Hematopoietic multipotent progenitor cell treated with erythropoietin and hydrocortisone succinate and interleukin-3 and kit ligand, for 17 days (in vitro differentiated cells): ENCODE data around the gene VAPB.
"Not testable (repeated sequence)": the region's sequence is repeated elsewhere in the genome, so short reads cannot be mapped to it uniquely, and the experiment has no call there.

ENCODE experiments used
- DNase-seq: peaks from one replicate; pipeline ENCODE4 v3.0.0-alpha.2; 2015; ENCODE audit warnings: low spot score

Gene VAPB, protein sequence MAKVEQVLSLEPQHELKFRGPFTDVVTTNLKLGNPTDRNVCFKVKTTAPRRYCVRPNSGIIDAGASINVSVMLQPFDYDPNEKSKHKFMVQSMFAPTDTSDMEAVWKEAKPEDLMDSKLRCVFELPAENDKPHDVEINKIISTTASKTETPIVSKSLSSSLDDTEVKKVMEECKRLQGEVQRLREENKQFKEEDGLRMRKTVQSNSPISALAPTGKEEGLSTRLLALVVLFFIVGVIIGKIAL

DNA sequence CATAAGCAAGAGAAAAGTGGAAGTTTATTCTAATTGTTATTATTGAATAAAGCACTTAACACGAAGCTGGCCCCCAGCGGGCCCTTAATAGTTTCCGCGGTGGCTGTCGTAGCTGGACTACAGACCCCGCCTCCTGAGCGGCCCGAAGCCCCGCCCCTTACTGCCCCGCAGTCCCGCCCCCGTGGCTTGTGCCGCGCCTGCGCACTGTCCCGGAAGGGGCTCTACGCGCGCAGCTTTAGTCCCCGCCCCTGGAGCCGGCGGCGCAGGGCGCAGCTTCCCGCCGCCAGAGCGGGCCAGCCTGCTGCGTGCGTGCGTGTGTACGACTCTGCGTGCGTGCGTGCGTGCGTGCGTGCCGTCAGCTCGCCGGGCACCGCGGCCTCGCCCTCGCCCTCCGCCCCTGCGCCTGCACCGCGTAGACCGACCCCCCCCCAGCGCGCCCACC, at the start of gene VAPB:
VAPB (plus strand) TSS at position 348 of the 442 bp plus-strand sequence. CDS start 231 bp downstream, outside the sequence.
- DNase-seq = peak; percentile 96

DNA sequence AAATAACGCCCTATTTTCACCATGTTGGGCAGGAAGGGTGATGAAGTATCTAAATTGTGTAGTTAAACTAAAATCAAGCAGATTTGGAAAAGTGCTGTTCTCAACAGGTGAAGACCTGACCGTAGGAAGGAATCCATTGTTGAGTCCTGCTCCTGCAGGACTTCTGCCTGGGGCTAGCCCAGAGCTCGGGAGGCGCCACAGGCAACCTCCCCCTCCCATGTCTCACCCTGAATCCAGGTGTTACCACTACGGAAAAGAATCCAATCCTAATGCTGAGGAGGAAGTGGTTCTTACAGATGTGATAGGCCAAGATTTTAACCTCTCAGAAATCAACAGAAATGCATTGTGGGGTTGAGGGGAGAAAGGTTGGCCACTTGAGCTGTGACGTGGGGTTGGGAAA, 49.3 kb upstream of the VAPB start:
- DNase-seq = no peak

DNA sequence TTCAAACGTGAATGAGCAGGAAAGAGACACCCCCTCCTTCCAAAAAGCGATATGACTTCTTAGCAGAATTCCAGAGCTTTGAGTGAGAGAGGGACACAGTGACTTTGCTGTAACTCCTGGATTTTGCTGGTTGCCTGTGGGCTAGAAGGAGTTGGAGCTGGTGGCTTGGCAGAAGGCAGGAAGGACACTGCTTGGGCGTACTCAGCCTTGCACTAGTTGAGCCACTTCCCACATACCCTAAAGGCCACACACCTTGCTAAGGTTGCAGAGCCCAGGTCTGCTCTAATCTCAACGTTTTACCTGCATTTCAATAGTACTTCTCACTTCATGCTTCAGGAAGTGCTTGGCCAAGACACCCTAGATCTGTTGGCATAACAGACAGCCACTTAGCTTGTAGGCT, 48.9 kb upstream of the VAPB start:
- DNase-seq = no peak

DNA sequence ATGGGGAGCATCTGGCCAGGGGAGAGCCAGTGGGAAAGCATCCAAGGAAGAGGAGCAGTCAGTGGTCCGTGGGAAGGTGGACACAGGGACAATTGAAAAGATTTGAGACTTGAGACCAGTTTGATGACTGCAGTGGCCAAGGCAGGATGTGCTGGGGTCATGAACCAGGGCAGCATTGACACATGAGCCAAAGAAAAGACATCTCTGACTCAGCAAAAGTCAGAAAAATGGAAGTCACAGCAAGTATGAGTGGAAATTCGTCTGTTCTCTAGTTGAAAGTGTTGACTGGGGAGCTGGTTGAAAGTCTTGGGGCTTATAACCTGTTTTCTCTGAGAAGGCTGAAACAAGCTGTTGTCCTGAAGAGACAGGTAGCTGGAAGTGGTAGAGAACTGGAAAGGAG, 48.2 kb upstream of the VAPB start:
- DNase-seq = no peak

DNA sequence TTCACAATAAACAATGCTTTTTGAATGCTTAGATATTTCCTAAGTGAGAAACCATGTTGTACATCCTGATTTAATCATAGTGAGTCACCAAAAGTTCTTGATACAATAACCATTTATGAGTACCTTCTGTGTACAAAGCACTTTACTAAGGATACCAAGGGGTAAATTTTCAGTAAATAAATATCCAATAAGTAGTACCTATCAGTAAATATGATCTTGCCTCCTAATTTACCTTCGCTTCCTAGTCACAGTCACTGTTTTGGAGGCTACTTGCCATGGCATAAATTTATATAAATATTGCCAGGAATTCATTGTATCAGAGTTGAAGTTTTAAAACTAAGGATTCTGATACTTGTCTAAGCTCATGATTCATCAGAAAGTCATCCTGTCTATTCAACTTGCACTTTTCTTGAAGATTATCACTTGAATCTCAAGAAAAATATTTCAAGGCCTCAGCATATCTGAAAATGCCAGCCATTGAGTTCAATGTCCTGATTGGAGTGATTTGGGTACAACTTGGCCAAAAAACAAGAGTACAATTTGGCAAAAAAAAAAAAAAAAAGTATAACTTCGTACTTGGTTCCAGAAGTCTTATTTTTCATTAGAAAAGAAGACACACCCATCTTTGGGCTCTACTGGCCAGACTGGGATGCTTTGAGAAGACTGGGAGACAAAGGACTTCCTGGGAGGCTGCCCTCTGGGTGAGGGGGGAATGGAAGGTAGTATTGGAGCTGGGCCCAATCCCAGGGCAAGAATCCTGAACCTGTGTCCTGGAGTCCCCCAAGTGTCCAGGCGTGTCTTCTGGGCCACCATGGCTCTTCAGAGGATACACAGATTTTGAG, 46.7 kb upstream of the VAPB start:
- DNase-seq = no peak

DNA sequence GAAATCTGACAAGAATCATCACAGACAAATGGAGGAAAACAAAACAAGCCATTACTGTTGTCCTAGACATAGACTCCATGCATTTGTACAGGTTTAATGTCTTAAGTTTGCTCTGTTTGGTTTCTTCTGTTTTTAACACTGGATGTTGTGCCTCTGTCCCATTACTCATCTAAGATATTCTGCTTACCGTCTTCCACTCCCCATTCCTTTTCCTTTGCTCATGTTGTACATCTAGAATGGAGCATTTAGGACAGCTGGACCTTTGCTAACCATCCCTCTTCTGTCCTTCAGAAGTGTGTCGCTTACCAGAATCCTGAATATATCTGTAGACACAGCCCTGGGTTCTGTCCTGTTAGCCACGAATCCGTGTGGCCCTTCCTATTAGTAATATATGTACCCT, 44.3 kb upstream of the VAPB start:
- no peak for DNase-seq

DNA sequence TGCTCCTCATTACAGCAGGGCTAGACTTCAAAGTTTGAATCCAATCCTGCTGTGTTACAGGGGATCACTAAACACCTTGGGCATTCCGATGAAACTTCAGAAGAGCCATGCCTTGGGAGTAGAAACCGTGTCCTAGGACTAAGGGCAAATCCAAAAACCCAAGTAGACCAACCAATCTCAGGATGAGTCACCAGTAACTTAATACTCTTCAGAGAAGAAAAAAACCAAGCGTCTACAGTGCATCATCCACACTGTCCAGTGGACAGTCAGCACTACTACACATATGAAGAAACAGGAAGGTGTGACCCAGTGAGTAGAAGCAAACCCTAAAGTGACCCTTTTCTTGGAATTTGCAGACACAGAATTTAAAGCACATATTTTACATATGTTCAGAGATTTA, 39.5 kb upstream of the VAPB start:
- no peak for DNase-seq

DNA sequence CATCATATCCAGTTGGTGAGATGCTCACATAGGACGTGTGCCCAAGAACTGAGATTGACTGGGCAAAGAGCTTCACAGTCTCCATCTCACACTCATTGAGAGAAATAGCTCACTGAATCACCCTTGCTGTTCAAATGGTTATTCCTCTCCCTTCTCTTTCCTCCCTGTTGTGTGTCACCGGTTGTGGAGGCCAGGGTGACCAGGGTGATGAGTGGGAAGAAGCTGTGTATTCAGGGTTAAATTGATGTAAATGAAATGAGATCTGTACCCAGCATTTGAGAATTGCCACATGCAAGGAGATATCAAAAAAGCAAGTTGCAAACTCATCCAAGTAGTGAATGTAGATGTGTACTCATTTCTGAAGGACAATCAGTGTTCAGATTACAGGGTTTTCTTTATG, 36.6 kb upstream of the VAPB start:
- no peak for DNase-seq

DNA sequence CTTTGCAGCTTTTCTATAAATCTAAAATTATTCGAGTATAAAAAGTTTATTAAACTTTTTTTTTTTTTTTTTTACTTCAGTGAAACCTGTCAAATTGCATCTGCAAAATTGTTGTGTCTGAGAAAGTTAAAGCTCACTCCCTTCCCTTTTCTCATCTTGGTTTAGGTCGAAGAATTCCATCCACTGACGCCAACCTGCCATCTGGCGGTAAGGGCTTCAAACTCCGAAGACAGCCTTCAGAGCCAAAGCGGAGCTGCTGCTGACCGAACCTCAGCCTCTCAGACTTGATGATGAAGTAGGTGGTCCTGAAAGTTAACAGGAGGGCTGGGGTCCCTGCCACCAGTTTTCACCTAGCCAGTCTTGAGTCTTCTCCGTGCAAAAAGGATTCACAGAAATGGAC, 29.6 kb upstream of the VAPB start:
- DNase-seq = no peak

DNA sequence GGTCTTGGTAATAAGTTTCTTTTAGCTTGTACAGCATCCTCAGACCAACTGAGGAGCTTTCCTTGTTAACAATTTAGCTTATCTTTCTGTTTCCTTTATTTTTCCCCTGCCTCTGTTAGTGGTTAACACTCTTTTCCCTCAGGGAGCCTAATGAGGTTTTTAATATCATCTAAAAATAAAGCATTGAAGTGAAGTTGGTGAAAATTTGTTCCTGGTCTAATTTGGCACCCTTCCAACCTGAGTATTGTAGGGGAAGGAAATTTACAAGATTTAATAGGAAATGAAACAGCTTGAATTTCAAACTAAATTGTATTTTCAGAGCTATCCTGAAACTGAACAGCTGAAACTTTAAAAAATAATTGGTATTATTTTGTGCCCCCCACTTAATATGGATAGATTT, 28.1 kb upstream of the VAPB start:
- no peak for DNase-seq

DNA sequence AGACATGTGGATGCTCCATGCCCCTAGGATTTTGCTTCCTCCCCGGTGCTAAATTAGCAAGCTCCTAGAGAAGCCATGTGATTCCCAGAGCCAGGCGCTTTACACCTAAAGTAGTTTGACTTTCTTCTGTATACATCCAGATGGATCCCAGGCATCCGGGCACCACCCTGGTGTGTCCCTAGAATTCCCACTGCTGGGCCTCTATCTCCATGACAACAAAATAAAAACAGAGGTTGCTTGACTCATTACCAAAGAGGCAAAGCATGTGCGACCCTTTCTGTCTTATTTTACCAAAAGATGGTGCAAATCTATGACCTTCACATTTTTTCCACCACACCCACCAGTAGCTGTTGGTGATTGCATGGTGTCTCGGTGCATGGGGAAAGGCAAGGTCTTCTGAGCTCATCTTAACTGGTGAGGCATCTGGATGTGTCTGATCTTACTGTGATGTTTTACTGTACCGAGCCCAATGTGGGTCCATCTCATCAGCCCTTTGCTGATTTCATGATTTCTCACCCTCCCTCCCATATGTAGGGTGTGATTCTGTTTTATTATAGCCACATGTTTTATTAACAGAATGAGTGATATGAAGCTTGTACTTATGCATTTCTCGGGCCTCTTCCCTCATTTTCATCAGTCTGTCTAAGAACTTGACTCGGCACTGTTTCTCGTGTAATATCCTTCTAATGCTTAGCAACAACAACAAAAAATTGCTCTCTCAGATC, 27.4 kb upstream of the VAPB start:
- no peak for DNase-seq

DNA sequence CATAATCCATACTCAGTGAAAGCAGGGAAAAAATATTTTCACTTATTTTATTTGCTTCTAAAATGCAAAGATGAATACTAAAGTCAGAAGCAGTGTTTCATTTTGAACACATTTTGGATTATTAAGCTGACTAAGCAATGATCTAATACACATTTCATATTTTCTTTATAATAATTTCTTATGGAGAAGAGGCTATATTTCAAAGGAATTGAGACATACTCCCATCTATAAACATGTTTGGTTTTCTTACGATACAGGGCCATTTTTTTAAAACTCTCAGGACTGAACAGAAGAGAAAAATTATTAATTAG, 26.9 kb upstream of the VAPB start:
- DNase-seq = no peak

DNA sequence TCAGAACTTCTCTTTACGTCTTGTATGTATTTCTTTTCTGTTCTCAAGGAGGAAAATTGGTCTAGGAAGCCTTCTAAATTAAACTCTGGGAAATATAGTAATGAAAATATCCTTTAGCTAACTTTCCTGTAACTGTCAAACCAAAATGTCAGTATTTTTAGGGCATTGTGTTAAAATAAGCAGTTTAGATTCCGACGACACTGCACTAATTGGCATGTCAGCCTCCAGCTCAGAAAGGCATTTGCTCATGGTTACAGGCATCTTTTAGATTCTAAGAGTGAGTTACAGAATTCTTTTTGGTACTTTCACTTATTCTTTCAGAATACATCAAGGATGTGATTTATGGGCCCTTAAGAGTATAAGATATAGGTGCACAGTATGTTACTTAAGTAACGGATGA, 26.1 kb upstream of the VAPB start:
- DNase-seq = no peak

DNA sequence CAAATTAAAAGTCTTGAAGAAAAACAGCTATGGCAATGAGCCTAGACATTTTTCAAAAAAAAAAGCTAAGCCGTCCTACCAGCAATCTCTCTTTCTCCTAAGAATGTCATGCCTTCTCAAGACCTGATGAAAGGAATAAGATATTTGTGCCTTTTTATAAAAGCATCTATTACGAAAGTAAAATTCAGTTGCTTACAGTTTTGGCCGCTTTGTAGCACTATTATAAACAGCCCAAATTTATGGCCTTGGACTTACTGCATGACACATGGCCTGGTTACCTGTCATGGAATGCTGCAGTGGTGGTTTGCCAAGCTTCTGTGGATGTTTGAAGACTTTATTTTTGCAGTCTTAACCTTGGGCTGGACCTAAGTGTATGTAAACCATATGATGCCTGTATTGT, 22.2 kb upstream of the VAPB start:
- no peak for DNase-seq

DNA sequence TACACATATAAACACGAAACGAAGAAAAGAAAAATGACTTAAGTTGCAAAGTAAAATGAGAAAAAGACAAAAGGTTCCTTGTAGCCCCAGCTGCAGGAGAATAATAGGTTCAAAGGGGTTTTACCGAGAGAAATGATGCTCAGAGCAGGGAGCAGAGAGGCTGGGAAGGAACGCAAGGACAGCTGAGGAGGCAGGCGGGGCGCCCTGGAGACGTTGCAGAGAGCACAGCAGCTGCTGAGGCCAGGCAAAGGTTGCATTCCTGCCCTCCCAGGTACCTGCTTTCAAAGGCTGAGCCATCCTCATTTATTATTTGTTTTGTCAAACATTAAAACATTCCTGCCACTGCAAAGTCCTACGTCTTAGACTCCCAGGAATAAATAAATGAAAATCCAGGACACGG, 16.2 kb upstream of the VAPB start:
- DNase-seq = no peak

DNA sequence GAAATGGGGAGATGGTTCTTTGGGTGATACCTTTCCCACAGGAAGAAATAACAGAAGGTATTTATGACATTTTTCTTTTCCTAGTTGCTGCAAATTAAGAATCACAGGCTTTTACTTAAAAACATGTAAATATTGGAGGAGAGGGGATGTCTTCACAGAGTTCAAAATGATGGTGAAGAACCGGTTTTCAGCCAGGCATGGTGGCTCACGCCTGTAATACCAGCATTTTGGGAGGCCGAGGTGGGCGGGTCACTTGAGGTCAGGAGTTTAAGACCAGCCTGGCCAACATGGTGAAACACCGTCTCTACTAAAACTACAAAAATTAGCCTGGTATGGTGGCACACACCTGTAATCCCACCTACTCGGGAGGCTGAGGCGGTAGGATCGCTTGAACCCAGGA, 15.7 kb upstream of the VAPB start:
- DNase-seq = not testable (repeated sequence)

DNA sequence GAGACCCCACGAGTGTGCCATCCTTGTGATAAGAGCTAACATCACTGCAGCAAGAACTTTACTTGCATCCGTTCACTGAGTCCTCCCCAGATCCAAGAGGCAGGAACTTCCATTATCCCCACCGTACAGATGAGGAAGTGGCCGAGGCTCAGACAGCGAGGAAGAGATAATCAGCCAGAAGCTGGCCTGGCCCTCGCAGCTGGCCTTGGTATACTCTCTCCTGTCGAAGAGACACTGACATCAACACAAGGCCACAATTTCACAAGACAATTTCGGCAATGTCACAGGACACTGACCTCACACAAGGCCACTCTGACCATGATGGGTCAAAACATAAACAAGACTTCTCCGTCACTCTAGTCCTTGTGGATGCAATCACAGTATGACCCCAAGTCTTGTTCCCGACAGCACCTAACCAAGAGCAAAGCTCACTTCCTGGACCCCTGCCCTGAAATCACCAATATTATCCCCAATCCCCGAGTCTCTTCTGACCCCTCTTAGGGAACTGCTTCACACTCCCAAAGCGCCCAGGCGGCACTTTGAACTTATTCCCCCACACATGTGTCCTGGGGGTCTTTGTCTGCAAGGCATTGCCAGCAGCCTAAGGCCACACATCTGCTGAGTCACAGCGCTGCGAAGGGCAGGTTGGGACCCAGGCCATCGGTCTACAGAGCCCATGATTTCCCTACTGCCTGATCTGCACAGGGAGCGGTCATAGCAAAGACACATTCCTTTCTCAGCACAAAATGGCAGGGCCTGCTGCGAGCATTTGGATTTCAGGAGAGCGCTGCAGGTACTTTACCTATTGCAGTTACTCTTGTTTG, 14.8 kb upstream of the VAPB start:
- DNase-seq = no peak

DNA sequence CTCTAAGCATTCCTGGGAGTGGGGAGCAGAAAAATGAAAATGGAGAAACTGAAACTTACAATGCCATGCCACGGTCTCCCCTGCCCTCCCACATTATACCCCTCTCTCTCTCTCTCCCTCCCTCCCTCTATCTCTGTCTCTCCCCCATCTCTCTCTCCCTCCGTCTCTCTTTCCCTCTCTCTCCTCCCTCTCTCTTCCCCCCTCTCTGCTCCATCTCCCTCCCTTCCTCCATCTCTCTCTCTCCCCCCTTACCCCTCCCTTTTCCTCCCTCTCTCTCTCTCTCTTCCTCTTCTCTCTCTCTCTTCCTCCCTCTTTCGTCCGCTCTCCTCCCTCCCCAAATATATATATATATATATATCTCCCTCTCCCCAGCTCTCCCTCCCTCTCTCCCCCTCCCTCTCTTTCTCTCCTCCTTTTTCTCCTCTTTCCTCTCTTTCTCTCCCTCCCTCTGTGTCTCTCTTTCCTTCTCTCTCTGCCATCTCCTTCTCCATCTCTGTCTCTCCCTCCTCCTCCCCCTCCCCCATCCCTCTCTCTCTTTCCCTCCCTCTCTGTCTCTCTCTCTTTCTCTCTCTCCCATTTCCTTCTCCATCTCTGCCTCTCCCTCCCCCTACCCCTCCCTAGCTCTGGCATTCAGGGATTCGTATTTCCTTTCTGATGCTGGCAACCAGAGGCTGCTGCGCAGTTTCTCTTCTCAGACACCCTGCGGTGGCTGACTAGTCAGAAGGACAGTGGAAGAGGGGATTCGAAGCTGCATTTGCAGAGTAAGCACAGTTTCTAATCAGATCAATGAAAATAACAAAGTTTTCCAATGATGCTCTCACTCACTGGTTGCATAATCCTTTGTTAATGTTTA, 13.9 kb upstream of the VAPB start:
- no peak for DNase-seq

DNA sequence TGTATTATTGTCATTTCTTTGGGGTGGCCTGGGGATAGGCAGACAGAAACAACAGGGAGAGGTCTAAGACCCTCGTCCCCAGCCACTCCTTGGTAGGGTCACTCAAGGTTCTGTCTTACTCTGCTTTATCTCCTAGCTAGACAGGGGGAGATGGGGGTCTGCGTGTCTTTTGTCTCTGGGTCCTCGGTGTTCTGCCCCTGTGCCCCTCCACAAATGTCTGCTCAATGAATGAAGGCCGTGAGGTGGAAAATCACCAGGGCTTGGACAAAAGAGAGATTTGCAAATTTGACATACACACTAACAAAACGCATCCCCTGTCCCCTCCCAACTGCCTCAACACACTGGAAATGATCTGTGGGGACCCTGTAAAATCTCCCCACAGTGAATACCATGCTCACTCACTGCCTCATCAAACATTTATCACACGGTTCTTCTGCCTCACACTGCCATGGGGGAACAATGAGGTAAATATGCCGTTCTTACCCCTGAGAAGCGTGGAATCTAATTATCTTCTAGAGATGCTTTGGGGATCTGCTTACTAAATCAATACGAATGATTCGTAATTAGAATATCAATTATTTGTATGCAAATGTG, 13.2 kb upstream of the VAPB start:
- no peak for DNase-seq

DNA sequence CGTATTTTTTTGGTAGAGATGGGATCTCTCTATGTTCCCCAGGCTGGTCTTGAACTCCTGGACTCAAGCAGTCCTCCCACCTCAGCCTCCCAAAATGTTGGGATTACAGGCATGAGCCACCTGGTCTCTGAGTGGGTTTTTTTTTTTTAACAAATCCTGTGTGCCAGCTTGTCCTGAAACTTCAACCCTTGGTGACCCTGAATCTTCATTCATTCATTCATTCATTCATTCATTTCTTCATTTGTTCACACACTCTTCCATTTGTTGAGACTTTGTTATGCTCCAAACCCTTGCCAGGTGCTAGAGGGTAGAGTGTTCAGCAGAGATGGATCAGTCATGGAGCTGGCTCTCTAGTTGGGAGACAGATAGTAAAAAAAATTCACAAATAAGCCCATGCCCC, 12.0 kb upstream of the VAPB start:
- DNase-seq = no peak
